DMS53 treated with DMSO at 0.1 percent for 48 hours (cell line): ENCODE measurements around the gene LACRT.
"Not testable (repeated sequence)": the region's sequence is repeated elsewhere in the genome, so short reads cannot be mapped to it uniquely, and the experiment has no call there.

Source experiments
- DNase-seq: peaks from one replicate; lab custom pipeline; 2025; ENCODE audit not compliant: unreplicated experiment; lab: John Stamatoyannopoulos, UW

The LACRT gene

GRCh38 chr12:54641089-54641488 is 6.4 kb upstream of the LACRT start:
- DNase-seq = no peak

- DNase-seq = not testable (repeated sequence)
Measured at GRCh38 chr12:54639112-54639511, 4.4 kb upstream of the LACRT start.

GRCh38 chr12:54631988-54632728 is 2.5 kb downstream of the LACRT start:
- DNase-seq = no peak

GRCh38 chr12:54631551-54631950 is 3.1 kb downstream of the LACRT start:
- no peak for DNase-seq

- DNase-seq = no peak
Measured at GRCh38 chr12:54629925-54630324, 4.8 kb downstream of the LACRT start.

GRCh38 chr12:54628186-54628846 is 6.4 kb downstream of the LACRT start:
- no peak for DNase-seq

GRCh38 chr12:54627304-54627703 is 7.4 kb downstream of the LACRT start:
- no peak for DNase-seq

GRCh38 chr12:54625598-54625997 is 9.1 kb downstream of the LACRT start:
- DNase-seq = no peak

- DNase-seq = no peak
Measured at GRCh38 chr12:54624315-54625279, 10.1 kb downstream of the LACRT start.

- DNase-seq = peak; percentile 8
Measured at GRCh38 chr12:54622463-54623183, 12.1 kb downstream of the LACRT start.

GRCh38 chr12:54616933-54617680 is 17.6 kb downstream of the LACRT start:
- no peak for DNase-seq

- DNase-seq = no peak
Measured at GRCh38 chr12:54612225-54612750, 22.4 kb downstream of the LACRT start.

- DNase-seq = no peak
Measured at GRCh38 chr12:54611715-54612149, 23.0 kb downstream of the LACRT start.

- no peak for DNase-seq
Measured at GRCh38 chr12:54608769-54609168, 25.9 kb downstream of the LACRT start.

GRCh38 chr12:54608156-54608555 is 26.5 kb downstream of the LACRT start:
- no peak for DNase-seq

- DNase-seq = no peak
Measured at GRCh38 chr12:54606556-54606955, 28.1 kb downstream of the LACRT start.

GRCh38 chr12:54605138-54605970 is 29.3 kb downstream of the LACRT start:
- DNase-seq = no peak

- DNase-seq = no peak
Measured at GRCh38 chr12:54604436-54604835, 30.3 kb downstream of the LACRT start.

GRCh38 chr12:54603872-54604271 is 30.8 kb downstream of the LACRT start:
- DNase-seq = no peak
